Testis (tissue), 3 donors: ENCODE results near the gene TEDDM1. TPM values are rescaled to one million over a fixed set of nuclear protein-coding genes. Genes with fewer than 3 reads are reported as not detected.

Source experiments
- DNase-seq: peaks from one replicate; pipeline ENCODE4 v3.0.0-alpha.2; 2019
- H3K27ac ChIP-seq, 2 donors: fragments of 200-600 bp; sonication (generic); one replicate each; pipeline ENCODE4 v1.5.1; 2019
- H3K27me3 ChIP-seq: fragments of 200-600 bp; sonication (generic); one replicate; pipeline ENCODE4 v1.5.1; 2019
- H3K36me3 ChIP-seq: fragments of 200-600 bp; sonication (generic); one replicate; pipeline ENCODE4 v1.5.1; 2017; ENCODE audit warnings: low read depth; ENCODE audit errors: missing control alignments
- H3K4me1 ChIP-seq: fragments of 200-600 bp; sonication (generic); one replicate; pipeline ENCODE4 v1.5.1; 2019
- H3K4me3 ChIP-seq, 2 donors: fragments of 200-600 bp; sonication (generic); one replicate each; pipeline ENCODE4 v1.5.1; 2017 to 2019
- H3K9me3 ChIP-seq: fragments of 200-600 bp; sonication (generic); one replicate; pipeline ENCODE4 v1.5.1; 2017
- CTCF ChIP-seq, 3 experiments: fragments of 450-650 bp in 2 of 3; fragments of 200-600 bp in 1 of 3; sonication (generic) in 1 of 3; IDR thresholded peaks; one replicate each; pipeline ENCODE4 v1.5.1; 2016 to 2019; ENCODE audit warnings: antibody characterized with exemption in 3 of 3, mild to moderate bottlenecking in 2 of 3, moderate library complexity in 1 of 3
- POLR2A ChIP-seq: fragments of 450-650 bp; IDR thresholded peaks from one replicate; pipeline ENCODE4 v1.6.1; 2017; ENCODE audit warnings: antibody characterized with exemption, mild to moderate bottlenecking, moderate library complexity
- WGBS, 2 donors: methylation state at CpG; one replicate each; pipeline ENCODE4 v1.1.5; 2018; 5-methylcytosine and 5-hydroxymethylcytosine counted together
- intact Hi-C: fragments of 100-400 bp; cut with DNase I; formaldehyde crosslinking; loops from one replicate; pipeline ENCODE4 v1.15.1; 2023; ENCODE audit warnings: low total_unique reads
- polyA plus RNA-seq: library from polyadenylated mRNA; stranded (reverse); fragments of 350-450 nt; fragmentation: Illumina TruSeq; extraction: RNeasy Lipid Tissue Mini Kit (QIAGEN cat#74804); gene quantifications from one replicate; pipeline ENCODE4 v1.2.3, GENCODE V29; 2014; ENCODE audit warnings: low read depth, low replicate concordance; ENCODE audit not compliant: insufficient read depth
- total RNA-seq, 2 donors: library from RNA; depleted of rRNA; stranded (reverse); fragments of >200 nt; gene quantifications; one replicate each; pipeline ENCODE4 v1.2.3, GENCODE V29; 2016

TEDDM1 gene
- total and polyA plus RNA-seq, 3 donors from 2014 or later = not detected

GRCh38 chr1:182413486-182413885 lies 13.0 kb upstream of the TEDDM1 start:
- Histone ChIP-seq H3K36me3 (no peaks in the 10 kb centered on the region), H3K9me3 (no peaks in the 10 kb centered on the region), H3K27ac (no peak overlapping the region), H3K4me3 (no peak overlapping the region), H3K27me3 (no peaks in the 10 kb centered on the region), H3K4me1 (no peaks in the 10 kb centered on the region)
- DNase-seq = no peak
- TF ChIP-seq CTCF (IDR thresholded peaks at IDR 0.05) = no peak
- no peak for TF ChIP-seq POLR2A
- intact Hi-C loops = no loop called here
- WGBS, 2 donors = 78 to 84% methylated on average over 3 of the region's 3 CpGs

DNA sequence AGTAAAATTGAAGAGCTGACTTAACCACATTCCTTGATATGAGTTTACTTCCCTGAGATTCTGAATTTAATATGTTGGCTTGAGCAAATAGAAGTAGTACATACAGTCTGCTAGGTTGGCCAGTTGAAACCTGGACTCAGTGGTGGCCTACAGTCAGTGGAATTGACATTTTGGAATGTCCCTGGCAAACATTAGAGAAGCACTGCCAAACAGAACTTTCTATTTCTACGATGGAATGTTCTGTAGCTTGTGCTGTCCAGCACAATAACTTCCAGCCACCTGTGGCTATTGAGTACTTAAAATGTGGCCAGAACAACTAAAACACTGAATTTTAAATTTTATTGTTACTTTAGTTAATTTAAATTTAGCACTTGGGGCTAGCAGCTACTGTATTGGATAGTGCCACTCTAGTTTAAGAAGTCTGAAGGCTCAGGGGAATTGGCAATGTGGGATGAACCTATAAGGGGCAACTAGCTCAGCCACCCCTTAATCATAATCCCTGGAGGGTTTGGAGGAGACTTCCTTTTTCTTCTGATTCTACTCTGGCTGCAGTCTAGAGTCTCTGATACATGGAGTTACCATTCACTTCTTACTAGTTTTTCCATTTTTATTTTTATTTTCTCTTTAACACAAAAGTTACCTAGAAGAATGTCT lies 10.3 kb upstream of the TEDDM1 start:
- WGBS, 2 donors = 34 to 48% methylated on average over 1 of the region's 1 CpG
- TF ChIP-seq CTCF (IDR thresholded peaks at IDR 0.05) (no peak), POLR2A (no peak)
- DNase-seq = no peak
- no peak overlapping the region for H3K27ac ChIP-seq
- H3K4me3 ChIP-seq = no peak overlapping the region
- H3K27me3 ChIP-seq = no peaks in the 10 kb centered on the region
- H3K4me1 ChIP-seq = no peaks in the 10 kb centered on the region
- no peaks in the 10 kb centered on the region for H3K36me3 ChIP-seq
- no peaks in the 10 kb centered on the region for H3K9me3 ChIP-seq
- intact Hi-C loops = no loop called here

- no peak overlapping the region for H3K4me3 ChIP-seq
- H3K36me3 ChIP-seq = no peaks in the 10 kb centered on the region
- no peak for TF ChIP-seq POLR2A
- no peak for TF ChIP-seq CTCF (IDR thresholded peaks at IDR 0.05)
- H3K4me1 ChIP-seq = no peaks in the 10 kb centered on the region
- no peaks in the 10 kb centered on the region for H3K9me3 ChIP-seq
- WGBS, 2 donors = 73 to 82% methylated on average over 4 of the region's 4 CpGs
- no peaks in the 10 kb centered on the region for H3K27me3 ChIP-seq
- DNase-seq = no peak
- intact Hi-C loops = no loop called here
- H3K27ac ChIP-seq = no peak overlapping the region
Measured at GRCh38 chr1:182410138-182410537, 9.7 kb upstream of the TEDDM1 start.

DNA sequence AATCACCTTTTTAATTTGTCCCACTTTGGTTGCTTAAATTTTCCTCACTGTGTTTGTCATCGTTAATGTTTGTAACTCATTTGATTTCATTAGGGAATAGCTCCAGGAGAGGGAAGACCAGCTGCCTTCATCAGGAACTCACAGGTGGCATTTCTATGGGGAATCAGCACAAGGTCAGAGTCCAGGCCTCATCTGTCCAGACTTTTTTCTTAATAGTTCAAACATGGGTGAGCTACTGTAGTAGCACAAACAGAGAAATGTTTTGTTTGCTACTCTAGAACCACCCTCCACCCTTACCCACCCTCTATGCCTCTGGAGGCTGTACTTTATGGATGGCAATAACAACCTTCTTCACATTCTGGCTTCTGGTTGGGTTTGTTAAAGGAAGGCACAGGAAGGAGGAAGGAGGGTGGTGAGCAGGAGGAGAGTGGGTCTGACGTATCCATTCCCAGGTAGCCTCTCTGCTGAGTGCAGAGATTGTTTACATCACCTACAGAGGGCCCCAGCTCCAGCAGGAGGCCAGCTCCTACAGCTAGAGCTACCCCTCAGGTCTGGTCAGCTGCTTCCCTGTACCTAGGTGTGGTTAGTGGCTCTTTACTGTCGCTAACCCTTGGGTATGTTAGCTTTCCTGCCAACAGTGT lies 8.1 kb upstream of the TEDDM1 start:
- Histone ChIP-seq H3K36me3 (no peaks in the 10 kb centered on the region), H3K27ac (no peak overlapping the region), H3K27me3 (no peaks in the 10 kb centered on the region), H3K4me1 (no peaks in the 10 kb centered on the region), H3K9me3 (no peaks in the 10 kb centered on the region), H3K4me3 (no peak overlapping the region)
- intact Hi-C loops = no loop called here
- DNase-seq = no peak
- TF ChIP-seq CTCF (IDR thresholded peaks at IDR 0.05) (no peak), POLR2A (no peak)
- WGBS, 2 donors = 75 to 88% methylated on average over 3 of the region's 3 CpGs

- no peak for TF ChIP-seq CTCF (IDR thresholded peaks at IDR 0.05)
- TF ChIP-seq POLR2A = no peak
- Histone ChIP-seq H3K36me3 (no peaks in the 10 kb centered on the region), H3K4me1 (no peaks in the 10 kb centered on the region), H3K27me3 (no peaks in the 10 kb centered on the region), H3K27ac (no peak overlapping the region), H3K9me3 (no peaks in the 10 kb centered on the region), H3K4me3 (no peak overlapping the region)
- no peak for DNase-seq
- intact Hi-C loops = no loop called here
- WGBS, 2 donors = 37 to 48% methylated on average over 2 to 3 of the region's 3 CpGs
Measured at GRCh38 chr1:182407724-182408123, 7.3 kb upstream of the TEDDM1 start.
